Anterior cingulate cortex (tissue), 58 donors: ENCODE results near the gene CDC42SE1.
A peak's percentile ranks its signal among the peaks of the same experiment; 100 is the strongest.
"Not testable (repeated sequence)": the region's sequence is repeated elsewhere in the genome, so short reads cannot be mapped to it uniquely, and the experiment has no call there.

Experiments used
- DNase-seq, 58 donors: peaks; one replicate each; lab custom pipeline; 2025; lab: John Stamatoyannopoulos, UW

CDC42SE1 gene, protein sequence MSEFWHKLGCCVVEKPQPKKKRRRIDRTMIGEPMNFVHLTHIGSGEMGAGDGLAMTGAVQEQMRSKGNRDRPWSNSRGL

DNA sequence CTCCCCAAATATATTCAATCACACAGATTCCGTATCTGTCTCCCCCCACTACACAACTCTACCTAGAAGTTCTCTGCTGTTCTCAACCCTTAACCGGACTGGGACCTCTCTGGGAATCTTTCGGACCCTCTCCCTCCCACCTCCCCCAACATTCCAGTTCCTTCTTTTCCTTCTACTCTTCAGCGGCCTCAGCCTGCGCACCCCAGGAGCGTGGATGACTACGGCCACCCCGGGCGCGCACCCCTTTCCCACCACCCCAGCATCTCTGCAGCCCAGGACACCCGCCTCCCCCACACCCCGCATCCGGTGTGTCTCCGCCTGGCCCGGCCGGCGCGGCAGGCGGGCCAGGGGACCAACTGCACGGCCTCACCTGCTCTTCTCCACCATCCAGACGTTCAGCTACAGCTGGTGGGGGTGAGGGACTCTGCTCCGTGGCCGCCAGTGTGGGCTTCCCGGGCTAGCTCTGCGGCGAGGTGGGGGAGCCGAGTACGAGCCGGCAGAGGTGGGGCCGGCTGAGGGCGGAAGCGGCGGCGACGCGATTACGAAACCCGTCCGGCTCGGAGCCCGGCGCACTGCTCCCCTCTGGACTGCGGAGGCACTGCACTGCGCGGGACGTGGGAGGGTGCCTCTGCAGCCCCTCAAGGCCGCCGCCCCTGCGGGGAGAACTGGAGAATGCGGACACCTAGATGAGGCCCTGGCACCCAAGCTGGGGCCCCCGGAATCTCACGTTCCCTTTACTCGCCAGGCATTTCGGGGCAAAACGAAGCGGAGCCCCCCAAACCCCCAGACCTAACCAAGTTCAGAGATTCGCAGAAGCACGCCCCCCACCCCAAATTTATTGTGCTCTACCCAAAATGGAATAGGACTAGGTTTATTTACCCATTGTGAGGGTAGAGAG lies at the start of gene CDC42SE1:
TSS of gene CDC42SE1 (minus strand) at position 514 of the 898 bp plus-strand sequence. CDS start 3,892 bp downstream, outside the sequence.
- peak in 57 of 58 donors; percentile 10 to 83 (median 70) for DNase-seq

DNA sequence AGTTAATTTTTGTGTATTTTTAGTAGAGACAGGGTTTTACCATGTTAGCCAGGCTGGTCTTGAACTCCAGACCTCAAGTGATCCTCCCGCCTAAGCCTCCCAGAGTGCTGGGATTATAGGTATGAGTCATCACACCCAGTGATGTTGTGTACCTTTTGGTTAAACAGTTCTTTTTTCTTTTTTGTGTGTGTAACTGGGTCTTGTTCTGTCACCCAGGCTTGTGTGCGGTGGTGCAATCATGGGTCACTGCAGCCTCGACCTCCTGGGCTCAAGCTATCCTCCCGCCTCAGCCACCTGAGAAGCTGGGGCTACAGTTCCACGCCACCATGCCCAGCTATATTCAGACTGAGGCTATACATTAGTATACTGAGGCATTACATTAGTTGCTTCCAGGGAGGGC lies 48.9 kb upstream of the CDC42SE1 start:
- no peak for DNase-seq

DNA sequence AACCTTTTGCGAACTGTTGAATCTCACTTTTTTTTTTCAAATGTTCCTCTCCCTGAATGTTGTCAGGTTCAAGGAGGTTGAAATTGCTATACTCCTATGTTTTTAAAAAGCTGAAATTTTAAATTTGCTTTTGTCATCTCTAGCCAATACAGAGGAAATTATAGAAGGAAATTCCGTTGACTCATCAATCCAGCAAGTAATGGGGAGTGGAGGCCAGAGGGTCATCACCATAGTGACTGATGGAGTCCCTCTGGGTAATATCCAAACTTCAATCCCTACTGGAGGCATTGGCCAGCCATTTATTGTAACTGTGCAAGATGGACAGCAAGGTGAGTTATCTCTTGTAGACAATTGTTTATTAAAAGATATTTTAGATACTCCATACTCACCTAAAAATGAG lies 47.5 kb upstream of the CDC42SE1 start:
- no peak for DNase-seq

DNA sequence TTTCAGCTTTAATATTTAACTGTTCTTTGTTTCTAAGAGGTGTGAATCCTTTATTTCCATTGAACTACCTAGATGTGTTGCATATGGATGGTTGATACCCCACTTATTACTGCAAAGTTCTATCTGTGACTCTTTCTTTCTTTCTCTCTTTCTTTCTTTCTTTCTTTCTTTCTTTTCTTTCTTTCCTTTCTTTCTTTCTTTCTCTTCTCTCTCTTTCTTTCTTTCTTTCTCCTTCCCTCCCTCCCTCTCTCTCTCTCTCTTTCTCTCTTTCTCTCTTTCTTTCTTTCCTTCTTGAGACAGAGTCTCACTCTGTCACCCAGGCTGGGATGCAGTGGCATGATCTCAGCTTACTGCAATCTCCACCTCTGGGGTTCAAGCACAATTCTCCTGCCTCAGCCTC lies 45.2 kb upstream of the CDC42SE1 start:
- DNase-seq, result no peak

- no peak for DNase-seq
Measured at GRCh38 chr1:151098126-151098525, 38.7 kb upstream of the CDC42SE1 start.

DNA sequence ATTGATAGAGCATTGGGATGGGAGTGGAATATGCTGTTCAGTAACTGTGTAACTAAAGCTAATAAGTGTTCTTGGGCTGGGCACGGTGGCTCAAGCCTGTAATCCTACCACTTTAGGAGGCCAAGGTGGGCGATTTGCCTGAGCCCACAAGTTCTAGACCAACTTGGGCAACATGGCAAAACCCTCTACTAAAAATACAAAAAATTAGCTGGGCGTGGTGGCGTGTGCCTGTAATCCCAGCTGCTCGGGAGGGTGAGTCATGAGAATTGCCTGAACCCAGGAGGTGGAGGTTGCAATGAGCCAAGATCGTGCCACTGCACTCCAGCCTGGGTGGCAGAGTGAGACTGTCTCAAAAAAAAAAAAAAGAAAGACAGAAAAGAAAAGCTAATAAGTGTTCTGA lies 38.0 kb upstream of the CDC42SE1 start:
- not testable (repeated sequence) for DNase-seq

DNA sequence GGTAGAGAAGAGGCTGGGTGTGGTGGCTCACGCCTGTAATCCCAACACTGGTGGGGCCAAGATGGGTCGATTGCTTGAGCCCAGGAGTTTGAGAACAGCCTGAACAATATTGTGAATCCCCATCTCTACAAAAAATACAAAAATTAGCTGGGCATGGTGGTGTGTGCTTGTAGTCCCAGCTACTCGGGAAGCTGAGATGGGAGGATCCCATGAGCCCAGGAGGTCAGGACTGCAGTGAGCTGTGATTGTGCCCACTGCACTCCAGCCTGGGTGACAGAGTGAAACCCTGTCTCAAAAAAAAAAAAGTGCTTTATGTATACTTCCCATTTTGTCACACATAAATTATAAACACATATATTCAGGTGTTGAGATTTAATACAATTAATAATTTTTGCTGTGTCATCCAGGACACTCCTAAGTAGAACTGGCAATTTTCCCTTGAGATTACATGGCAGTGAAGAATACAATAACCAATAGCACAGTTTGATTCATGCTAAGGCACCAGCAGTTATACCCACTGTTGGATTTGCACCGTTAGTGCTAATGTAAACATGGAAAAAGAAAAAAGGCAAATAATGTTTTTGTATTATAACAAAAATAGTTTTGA lies 26.6 kb upstream of the CDC42SE1 start:
- DNase-seq, result no peak

- no peak for DNase-seq
Measured at GRCh38 chr1:151072224-151072623, 12.8 kb upstream of the CDC42SE1 start.

GRCh38 chr1:151070474-151071276 lies 11.3 kb upstream of the CDC42SE1 start, which contains the start of gene GABPB2:
TSS of gene GABPB2 (plus strand) at chr1:151070761. CDS start at chr1:151088190, 17,429 bp downstream.
- peak; percentile 52 to 94 (median 86) for DNase-seq

DNA sequence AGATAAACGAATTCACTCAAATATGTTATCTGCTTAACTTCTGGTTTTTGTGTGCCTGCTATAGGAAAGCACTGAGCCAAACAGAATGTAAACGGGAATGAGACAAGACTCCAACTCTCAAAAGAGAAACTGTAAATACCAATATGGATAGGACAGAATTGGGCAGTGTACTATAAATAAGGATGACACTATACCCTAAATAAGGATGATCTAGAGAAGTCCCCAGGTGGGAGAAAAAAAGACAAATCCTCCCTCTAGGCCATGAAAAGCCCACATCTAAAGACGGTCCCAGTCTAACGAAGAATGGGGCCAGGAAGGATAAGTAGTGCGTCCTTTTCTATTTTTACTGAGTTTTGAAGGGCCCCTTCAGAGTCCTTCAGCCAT lies 9.7 kb upstream of the CDC42SE1 start:
- DNase-seq, result no peak

GRCh38 chr1:151067185-151067584 lies 7.8 kb upstream of the CDC42SE1 start:
- no peak for DNase-seq

- no peak for DNase-seq
Measured at GRCh38 chr1:151065089-151065645, 5.7 kb upstream of the CDC42SE1 start.

GRCh38 chr1:151062741-151063371 lies 3.4 kb upstream of the CDC42SE1 start:
- DNase-seq, result no peak

DNA sequence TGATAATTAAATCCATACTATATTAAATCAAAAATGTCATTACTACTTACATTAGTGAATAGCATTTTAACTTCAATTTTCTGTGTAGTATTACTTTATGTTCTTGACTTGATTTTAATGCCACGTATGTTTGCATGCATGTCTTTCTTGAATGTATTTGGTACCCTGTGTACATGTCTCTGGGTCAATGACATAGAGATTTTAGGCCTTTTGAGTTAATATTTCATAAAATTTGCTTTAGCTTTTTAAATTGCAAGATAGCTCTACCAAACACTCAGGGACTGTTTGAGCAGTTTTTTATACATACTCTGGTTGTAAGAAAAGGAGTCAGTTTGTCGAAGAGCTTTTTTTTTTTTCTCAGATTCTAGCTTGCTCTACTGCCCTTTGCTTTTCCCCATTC lies 2.3 kb upstream of the CDC42SE1 start:
- no peak for DNase-seq

- DNase-seq, result peak in 7 of 58 donors; percentile 3 to 23 (median 9)
Measured at GRCh38 chr1:151060657-151061421, 1.4 kb upstream of the CDC42SE1 start.

- peak in 56 of 58 donors; percentile 10 to 83 (median 52) for DNase-seq
Measured at GRCh38 chr1:151060007-151060656, 710 bp upstream of the CDC42SE1 start, which contains the start of gene MLLT11. TSS of gene MLLT11 (plus strand) at chr1:151060397. CDS start at chr1:151067225, 6,828 bp downstream.

- peak in 17 of 58 donors; percentile 5 to 63 (median 18) for DNase-seq
Measured at GRCh38 chr1:151058692-151059091, 730 bp downstream of the CDC42SE1 start.

- DNase-seq, result no peak
Measured at GRCh38 chr1:151056149-151056548, 3.3 kb downstream of the CDC42SE1 start.
